GM18499 (cell line): ENCODE data around the gene HSPB9.
"Not testable (repeated sequence)": the region's sequence is repeated elsewhere in the genome, so short reads cannot be mapped to it uniquely, and the experiment has no call there.

Experiments
- ATAC-seq: cut with Tn5 transposase; IDR thresholded peaks from one replicate; pipeline ENCODE4 v1.9.1; 2021; ENCODE audit warnings: moderate number of reproducible peaks; ENCODE audit not compliant: insufficient read depth, unreplicated experiment

The HSPB9 gene

GRCh38 chr17:42138749-42139492 is 16.3 kb downstream of the HSPB9 start:
- ATAC-seq: no peak

- not testable (repeated sequence) for ATAC-seq
Measured at GRCh38 chr17:42140690-42141089, 18.1 kb downstream of the HSPB9 start.

- ATAC-seq: no peak
Measured at GRCh38 chr17:42141382-42141781, 18.8 kb downstream of the HSPB9 start.

- ATAC-seq: no peak
Measured at GRCh38 chr17:42142371-42142896, 19.8 kb downstream of the HSPB9 start.

GRCh38 chr17:42143138-42143537 is 20.5 kb downstream of the HSPB9 start:
- not testable (repeated sequence) for ATAC-seq

- ATAC-seq: no peak
Measured at GRCh38 chr17:42146911-42147607, 24.5 kb downstream of the HSPB9 start.

- ATAC-seq: no peak
Measured at GRCh38 chr17:42153919-42154742, 31.5 kb downstream of the HSPB9 start.

- no peak for ATAC-seq
Measured at GRCh38 chr17:42155614-42156045, 33.0 kb downstream of the HSPB9 start.

- ATAC-seq: no peak
Measured at GRCh38 chr17:42159796-42160530, 37.4 kb downstream of the HSPB9 start.

GRCh38 chr17:42160531-42160910 is 37.9 kb downstream of the HSPB9 start:
- ATAC-seq: no peak

GRCh38 chr17:42163113-42163512 is 40.5 kb downstream of the HSPB9 start:
- no peak for ATAC-seq

- ATAC-seq: no peak
Measured at GRCh38 chr17:42163696-42164407, 41.2 kb downstream of the HSPB9 start.

- no peak for ATAC-seq
Measured at GRCh38 chr17:42165751-42166150, 43.1 kb downstream of the HSPB9 start.

GRCh38 chr17:42166196-42166763 is 43.7 kb downstream of the HSPB9 start:
- no peak for ATAC-seq

- no peak for ATAC-seq
Measured at GRCh38 chr17:42167807-42168206, 45.2 kb downstream of the HSPB9 start.

- ATAC-seq: no peak
Measured at GRCh38 chr17:42169351-42169750, 46.7 kb downstream of the HSPB9 start.

GRCh38 chr17:42171831-42172230 is 49.2 kb downstream of the HSPB9 start:
- no peak for ATAC-seq
